GM12892 (cell line): Measurements from ENCODE around the gene PTP4A2.
"Not testable (repeated sequence)": the region's sequence is repeated elsewhere in the genome, so short reads cannot be mapped to it uniquely, and the experiment has no call there.

Experiments
- DNase-seq: peaks from one replicate; pipeline ENCODE4 v3.0.0; 2011; ENCODE audit not compliant: insufficient read length
- FAIRE-seq: peaks from 2 replicates; lab custom pipeline; 2011; peaks lifted over from hg19 to GRCh38; lab: Jason Lieb, UNC
- POLR2A ChIP-seq: IDR thresholded peaks from 2 replicates; pipeline ENCODE4 v1.6.1; 2011; ENCODE audit warnings: low read depth, low read length, control low read depth
- POLR2AphosphoS5 ChIP-seq: IDR thresholded peaks from 2 replicates; pipeline ENCODE4 v1.6.1; 2011; ENCODE audit warnings: low read depth, low read length, control low read depth
- TAF1 ChIP-seq: IDR thresholded peaks from 2 replicates; pipeline ENCODE4 v1.6.1; 2011; ENCODE audit warnings: low read depth, mild to moderate bottlenecking, control low read depth, low read length, borderline replicate concordance

Gene PTP4A2

DNA sequence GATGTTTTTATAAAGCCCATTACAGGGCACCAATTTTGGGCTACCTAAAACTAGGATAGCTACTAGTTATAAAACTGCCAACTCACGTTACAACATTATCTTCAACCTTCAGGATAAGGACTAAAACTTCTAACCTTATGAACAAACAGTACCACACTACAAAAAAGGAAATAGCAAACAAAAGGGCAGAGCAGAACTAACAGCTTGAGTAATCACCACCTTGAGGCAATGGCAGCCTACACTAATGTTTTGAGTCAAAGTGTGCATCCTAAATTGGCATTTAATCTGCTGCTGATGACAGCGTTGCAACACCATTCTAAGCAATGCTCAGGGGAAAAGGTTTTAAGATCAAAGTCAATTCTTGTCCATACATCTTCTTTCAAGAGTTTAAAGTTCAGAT, 27.2 kb downstream of the PTP4A2 start:
- TF ChIP-seq POLR2A (no peak), TAF1 (no peak), POLR2AphosphoS5 (no peak)
- peak; percentile 87 for FAIRE-seq
- DNase-seq: no peak

DNA sequence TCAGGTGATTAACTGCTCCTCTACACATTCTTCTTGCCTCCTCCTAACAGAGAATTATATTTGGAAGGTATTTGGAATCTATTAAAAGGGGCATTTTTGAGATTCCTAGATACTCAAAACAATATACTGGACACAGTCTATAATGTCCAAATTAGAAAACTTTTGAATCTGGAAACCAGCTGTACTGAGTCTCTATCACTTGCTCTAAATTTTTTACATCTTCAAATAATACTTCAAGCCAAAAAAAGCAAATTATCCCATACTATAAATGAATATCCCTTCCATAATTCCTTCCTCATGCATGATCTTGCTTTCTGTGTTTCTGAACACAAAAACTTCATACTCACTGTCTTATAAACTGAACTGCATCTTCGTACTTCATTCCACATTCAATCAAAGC, 28.5 kb downstream of the PTP4A2 start:
- no peak for TF ChIP-seq TAF1
- TF ChIP-seq POLR2AphosphoS5: no peak
- TF ChIP-seq POLR2A: no peak
- no peak for DNase-seq
- FAIRE-seq: no peak

DNA sequence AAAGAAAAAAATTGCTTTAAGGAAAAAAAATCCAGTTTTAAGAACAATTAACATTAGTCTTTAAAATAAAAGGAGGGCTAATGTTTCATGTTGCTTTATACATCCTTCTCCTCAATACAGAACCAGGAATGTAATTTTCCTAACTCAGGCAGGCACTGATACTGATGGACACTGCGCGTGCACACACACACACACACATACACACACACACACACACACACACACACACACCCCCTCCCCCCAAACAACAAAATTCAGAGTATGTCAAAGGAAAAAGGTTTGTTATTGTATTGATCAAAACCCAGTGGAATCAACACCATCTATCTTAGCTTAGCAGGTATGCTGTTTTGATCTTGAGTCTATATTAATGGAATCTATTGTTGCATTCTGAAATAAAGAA, 31.6 kb downstream of the PTP4A2 start:
- no peak for DNase-seq
- no peak for FAIRE-seq
- no peak for TF ChIP-seq TAF1
- TF ChIP-seq POLR2A: no peak
- TF ChIP-seq POLR2AphosphoS5: no peak

DNA sequence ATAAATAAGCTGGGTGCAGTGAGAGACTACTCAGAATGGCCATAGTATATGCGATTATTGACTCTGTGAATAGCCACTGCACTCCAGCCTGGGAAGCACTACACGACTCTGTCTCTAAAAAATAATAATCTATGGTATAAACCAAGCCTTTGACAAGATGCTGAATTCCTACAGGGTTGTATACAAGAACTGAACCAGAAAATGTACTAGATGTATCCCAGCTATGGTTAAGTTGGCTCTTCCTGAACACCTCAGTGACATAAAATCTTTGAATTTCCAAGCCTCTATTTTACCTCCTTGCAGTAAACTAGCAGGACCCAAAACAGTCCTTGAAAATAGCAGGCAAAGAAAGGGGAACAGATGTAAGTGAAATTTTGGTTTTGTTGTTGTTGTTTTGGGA, 32.5 kb downstream of the PTP4A2 start:
- no peak for TF ChIP-seq POLR2AphosphoS5
- TF ChIP-seq POLR2A: no peak; the same call in 1 of the 2 replicates
- TF ChIP-seq TAF1: no peak
- FAIRE-seq (no peak), DNase-seq (no peak)

DNA sequence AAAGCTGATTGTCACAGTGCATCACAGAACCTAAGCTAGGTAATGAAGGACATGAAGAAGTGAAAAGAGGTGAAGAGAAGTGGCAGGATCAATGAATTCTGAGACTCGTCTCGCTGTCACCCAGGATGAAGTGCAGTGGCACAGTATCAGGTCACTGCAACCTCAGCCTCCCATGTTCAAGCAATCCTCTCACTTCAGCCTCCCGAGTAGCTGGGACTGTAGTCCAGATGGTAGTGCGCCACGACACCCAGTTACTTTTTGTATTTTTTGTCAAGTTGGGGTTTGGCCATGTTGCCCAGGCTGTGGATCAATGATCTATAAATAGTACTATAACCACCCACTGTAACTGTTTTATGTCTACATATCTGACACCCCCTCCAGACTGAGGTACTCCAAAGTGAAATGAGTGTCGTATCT, 33.1 kb downstream of the PTP4A2 start:
- FAIRE-seq (no peak), DNase-seq (no peak)
- TF ChIP-seq POLR2AphosphoS5: peak; percentile 78; the same call in 1 of the 2 replicates
- peak; percentile 60 for TF ChIP-seq POLR2A
- no peak for TF ChIP-seq TAF1

DNA sequence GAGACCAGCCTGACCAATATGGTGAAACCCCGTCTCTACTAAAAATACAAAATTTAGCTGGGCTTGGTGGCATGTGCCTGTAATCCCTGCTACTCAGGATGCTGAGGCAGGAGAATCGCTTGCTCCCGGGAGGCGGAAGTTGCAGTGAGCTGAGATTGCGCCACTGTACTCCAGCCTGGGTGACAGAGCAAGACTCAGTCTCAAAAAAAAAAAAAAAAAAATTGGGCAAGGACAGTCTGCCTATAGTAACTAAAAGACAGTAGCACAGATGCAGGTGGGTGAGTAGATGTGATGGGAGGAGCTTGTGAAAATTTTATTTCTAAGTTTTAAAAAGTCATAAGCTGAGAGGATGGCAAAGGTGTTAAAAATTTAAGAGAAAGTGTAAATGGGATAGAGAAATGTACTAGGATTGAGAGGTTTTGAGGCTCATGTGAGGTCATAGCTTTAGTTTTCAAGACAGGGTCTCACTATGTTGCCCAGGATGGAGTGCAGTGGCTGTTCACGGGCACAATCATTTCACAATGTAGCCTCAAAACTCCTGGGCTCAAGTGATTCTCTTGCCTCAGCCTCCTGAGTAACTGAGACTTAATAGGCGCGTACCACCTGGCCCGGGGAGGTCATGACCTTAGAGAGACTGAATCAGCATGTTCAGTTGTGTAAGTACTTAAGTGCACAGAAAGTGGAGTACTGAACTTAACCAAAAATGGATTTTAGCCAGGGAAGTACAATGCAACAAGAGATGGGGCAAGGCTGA, 33.7 kb downstream of the PTP4A2 start:
- no peak for TF ChIP-seq TAF1
- DNase-seq (no peak), FAIRE-seq (no peak)

DNA sequence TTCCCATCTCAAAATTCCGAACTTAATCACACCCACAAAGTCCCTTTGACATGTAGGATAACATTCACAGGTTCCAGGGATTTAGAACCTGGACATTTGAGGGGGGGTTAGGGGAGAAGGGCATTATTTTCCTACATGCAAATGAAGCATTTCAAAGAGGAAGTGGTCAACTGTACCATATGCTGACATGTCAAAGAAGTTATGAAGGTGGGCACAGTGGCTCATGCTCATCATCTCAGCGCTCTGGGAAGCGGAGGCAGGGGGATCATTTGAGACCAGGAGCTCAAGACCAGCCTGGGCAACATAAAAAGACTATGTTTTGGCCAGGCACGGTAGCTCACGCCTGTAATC, 35.7 kb downstream of the PTP4A2 start:
- no peak for DNase-seq
- TF ChIP-seq TAF1 (no peak), POLR2AphosphoS5 (no peak), POLR2A (no peak)
- FAIRE-seq: no peak

DNA sequence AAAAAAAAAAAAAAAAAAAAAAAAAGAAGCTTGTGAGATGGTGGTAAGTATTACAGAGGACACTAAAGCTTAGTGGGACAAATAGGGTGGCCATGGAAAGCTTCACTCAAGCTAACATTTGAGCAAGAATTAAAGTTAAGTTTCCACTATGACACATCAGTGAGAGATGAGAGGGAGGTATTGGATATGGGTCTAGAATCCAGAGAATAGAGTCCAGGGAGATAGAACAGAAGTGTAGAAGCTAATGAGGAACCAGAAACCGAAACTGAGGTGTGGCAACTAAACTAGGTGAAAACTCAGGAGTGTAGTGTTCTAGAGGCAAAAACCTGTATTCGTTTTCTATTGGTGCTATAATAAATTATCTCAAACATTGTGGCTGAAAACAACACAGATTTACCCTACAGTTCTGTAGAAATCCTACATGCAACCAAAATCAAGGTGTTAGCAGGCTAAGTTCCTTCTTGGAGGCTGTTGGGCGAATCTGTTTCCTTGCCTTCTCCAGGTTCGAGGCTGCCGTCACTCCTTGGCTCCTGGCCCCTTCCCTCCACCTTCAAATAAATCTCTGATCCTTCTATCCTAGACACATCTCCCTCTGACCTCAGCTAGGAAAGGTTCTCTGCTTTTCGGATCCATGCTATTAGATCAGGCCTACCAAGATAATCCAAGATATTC, 36.2 kb downstream of the PTP4A2 start:
- DNase-seq (no peak), FAIRE-seq (peak; percentile 17)
- TF ChIP-seq TAF1: no peak
- no peak for TF ChIP-seq POLR2A
- TF ChIP-seq POLR2AphosphoS5: no peak

DNA sequence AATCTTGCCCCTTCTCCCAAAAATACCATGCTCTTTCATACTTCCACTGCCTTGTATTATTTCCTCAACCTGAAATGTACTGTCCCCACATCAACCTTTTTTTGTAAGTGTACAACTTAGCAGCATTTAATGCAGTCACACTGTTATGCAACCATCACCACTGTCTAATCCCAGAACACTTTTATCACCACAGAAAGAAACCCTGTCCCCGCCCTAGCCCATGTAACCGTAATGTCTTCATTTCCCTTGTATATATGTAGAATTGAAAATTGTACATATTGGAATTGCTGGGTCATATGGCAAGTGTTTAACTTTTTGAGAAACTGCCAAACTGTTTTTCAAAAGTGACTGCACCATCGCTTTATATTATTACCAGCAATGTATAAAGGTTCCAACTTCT, 37.4 kb downstream of the PTP4A2 start:
- DNase-seq (no peak), FAIRE-seq (no peak)
- TF ChIP-seq POLR2AphosphoS5 (no peak), TAF1 (no peak), POLR2A (no peak)

DNA sequence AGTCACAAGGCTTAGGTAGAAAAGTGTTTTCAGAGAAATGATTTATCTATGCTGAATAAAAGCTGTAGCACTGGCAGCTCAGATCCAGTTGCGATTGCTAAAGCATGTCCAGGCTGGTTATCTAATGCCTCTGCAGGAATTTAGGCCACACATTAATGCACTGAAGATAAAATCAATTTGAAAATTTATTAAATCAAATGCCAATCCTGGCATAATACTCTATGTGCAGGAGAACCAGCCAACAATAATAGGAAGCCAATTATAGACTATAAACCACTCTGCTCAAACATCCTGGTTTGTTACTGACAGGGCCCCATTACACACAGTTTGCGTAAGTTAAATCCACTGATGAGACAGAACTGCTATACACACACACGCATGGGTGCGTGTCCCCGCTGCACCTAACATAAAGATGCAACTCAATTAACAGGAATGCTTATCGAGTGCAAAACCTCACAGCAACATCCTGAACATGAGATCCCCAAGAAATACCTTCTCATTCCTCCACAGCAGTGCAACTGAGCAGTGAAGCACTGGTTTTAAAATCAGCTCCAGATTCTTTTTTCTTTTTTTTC, 40.6 kb downstream of the PTP4A2 start:
- DNase-seq (no peak), FAIRE-seq (no peak)
- no peak for TF ChIP-seq POLR2AphosphoS5
- no peak for TF ChIP-seq TAF1
- TF ChIP-seq POLR2A: no peak

DNA sequence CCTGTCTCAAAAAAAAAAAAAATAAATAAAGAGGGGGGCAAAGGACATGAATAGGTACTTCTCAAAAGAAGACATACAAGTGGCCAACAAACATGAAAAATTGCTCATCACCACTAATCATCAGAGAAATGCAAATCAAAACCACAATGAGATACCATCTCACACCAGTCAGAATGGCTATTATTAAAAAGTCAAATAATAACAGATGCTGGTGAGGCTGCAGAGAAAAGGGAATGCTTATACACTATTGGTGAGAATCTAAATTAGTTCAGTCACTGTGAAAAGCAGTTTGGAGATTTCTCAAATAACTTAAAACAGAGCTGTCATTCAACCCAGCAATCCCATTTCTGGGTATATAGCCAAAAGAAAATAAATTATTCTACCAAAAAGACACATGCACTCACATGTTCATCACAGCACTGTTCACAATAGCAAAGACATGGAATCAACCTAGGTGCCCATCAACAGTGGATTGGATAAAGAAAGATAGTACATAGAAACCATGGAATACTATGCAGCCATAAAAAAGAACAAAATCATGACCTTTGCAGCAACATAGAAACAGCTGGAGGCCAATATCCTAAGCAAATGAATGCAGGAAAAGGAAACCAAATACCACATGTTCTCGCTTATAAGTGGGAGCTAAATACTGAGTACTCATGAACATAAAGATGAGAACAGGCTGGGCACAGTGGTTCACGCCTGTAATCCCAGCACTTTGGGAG, 42.5 kb downstream of the PTP4A2 start:
- DNase-seq, FAIRE-seq: not testable (repeated sequence)
